Activated CD4-positive, alpha-beta T cell treated with anti-CD3 and anti-CD28 coated beads for 36 hours (primary cell): ENCODE results near the gene CNTF. TPM values are rescaled to one million over a fixed set of nuclear protein-coding genes. Genes with fewer than 3 reads are reported as not detected.

Experiments
- ATAC-seq: fragments of 200-7000 bp; cut with Tn5 transposase; one replicate; pipeline ENCODE4 v1.10.0; 2021; ENCODE audit warnings: mild to moderate bottlenecking, moderate library complexity
- CTCF ChIA-PET: fragments of 350-600 bp; sonication (Branson Sonifier 250); formaldehyde crosslinking; loops from one replicate; lab custom pipeline; 2021; ENCODE audit warnings: antibody characterized with exemption; lab: Charles Lee
- POLR2A ChIA-PET: fragments of 350-600 bp; sonication (Branson Sonifier 250); formaldehyde crosslinking; loops from one replicate; lab custom pipeline; 2021; ENCODE audit warnings: antibody characterized with exemption, inconsistent platforms; lab: Charles Lee
- DNase-seq: peaks from one replicate; pipeline ENCODE4 v3.0.0-alpha.2; 2020
- H3K27ac Mint-ChIP-seq: one replicate; pipeline ENCODE4 v1.8.0; 2021; ENCODE audit warnings: mixed read lengths
- H3K27me3 Mint-ChIP-seq: one replicate; pipeline ENCODE4 v1.8.0; 2021; ENCODE audit warnings: mixed read lengths
- H3K36me3 Mint-ChIP-seq: one replicate; pipeline ENCODE4 v1.8.0; 2021; ENCODE audit warnings: low read depth, mixed read lengths
- H3K4me1 Mint-ChIP-seq: one replicate; pipeline ENCODE4 v1.8.0; 2021; ENCODE audit warnings: mixed read lengths
- H3K4me3 Mint-ChIP-seq: one replicate; pipeline ENCODE4 v1.8.0; 2021; ENCODE audit warnings: mild to moderate bottlenecking, moderate library complexity, mixed read lengths
- H3K9me3 Mint-ChIP-seq: one replicate; pipeline ENCODE4 v1.8.0; 2021; ENCODE audit warnings: low read depth, mixed read lengths
- intact Hi-C, 2 experiments: fragments of 100-400 bp; cut with DNase I in 1 of 2; cut with micrococcal nuclease in 1 of 2; formaldehyde crosslinking; loops; one replicate each; pipeline versions ENCODE4 v1.14.2 to v1.15.1; 2022 to 2024; cut with DNase I, micrococcal nuclease
- total RNA-seq, 2 experiments: library from RNA; stranded (reverse); gene quantifications; one replicate each; pipeline ENCODE4 v1.2.3, GENCODE V29; 2021

CNTF gene
- total RNA-seq, 2 experiments from 2014 or later, result 1.6 to 3.4 TPM

GRCh38 chr11:58625086-58625485, 2.6 kb downstream of the CNTF start:
- H3K4me1 Mint-ChIP-seq, result peaks cover 31% of the 10 kb centered on the region
- peaks cover 42% of the 10 kb centered on the region for H3K36me3 Mint-ChIP-seq
- ATAC-seq, result no peak
- CTCF ChIA-PET, result interaction anchor here (9.2 kb wide), 1 partner anchor 57 kb away, joined by 89 read pairs; no protein-coding TSS in a partner anchor
- no peaks in the 10 kb centered on the region for H3K27me3 Mint-ChIP-seq
- H3K27ac Mint-ChIP-seq, result no peak overlapping the region
- no peaks in the 10 kb centered on the region for H3K9me3 Mint-ChIP-seq
- POLR2A ChIA-PET, result no interaction called here
- no peak overlapping the region for H3K4me3 Mint-ChIP-seq
- intact Hi-C loops, result no loop called here
- DNase-seq, result no peak

GRCh38 chr11:58625826-58626460, 3.5 kb downstream of the CNTF start:
- no peak overlapping the region for H3K4me3 Mint-ChIP-seq
- peaks cover 27% of the 10 kb centered on the region for H3K4me1 Mint-ChIP-seq
- H3K27me3 Mint-ChIP-seq, result no peaks in the 10 kb centered on the region
- CTCF ChIA-PET, result interaction anchor here (1.3 to 9.2 kb wide), 2 partner anchors 15 to 57 kb away, joined by 3 to 89 read pairs; no protein-coding TSS in a partner anchor
- ATAC-seq, result no peak
- H3K9me3 Mint-ChIP-seq, result no peaks in the 10 kb centered on the region
- intact Hi-C loops, result no loop called here
- peak overlapping the region; percentile 30 for H3K27ac Mint-ChIP-seq
- POLR2A ChIA-PET, result no interaction called here
- no peak for DNase-seq
- peaks cover 39% of the 10 kb centered on the region for H3K36me3 Mint-ChIP-seq

GRCh38 chr11:58626934-58627483, 4.5 kb downstream of the CNTF start:
- H3K4me3 Mint-ChIP-seq, result no peak overlapping the region
- ATAC-seq (no peak), DNase-seq (no peak)
- H3K36me3 Mint-ChIP-seq, result peaks cover 35% of the 10 kb centered on the region
- no peaks in the 10 kb centered on the region for H3K27me3 Mint-ChIP-seq
- H3K9me3 Mint-ChIP-seq, result no peaks in the 10 kb centered on the region
- ChIA-PET CTCF (interaction anchor here (1.3 to 9.2 kb wide), 2 partner anchors 16 to 59 kb away, joined by 3 to 89 read pairs; no protein-coding TSS in a partner anchor), POLR2A (no interaction called here)
- H3K4me1 Mint-ChIP-seq, result peaks cover 18% of the 10 kb centered on the region
- intact Hi-C loops, result no loop called here
- H3K27ac Mint-ChIP-seq, result peak overlapping the region; percentile 81

GRCh38 chr11:58628446-58628845, 6.0 kb downstream of the CNTF start:
- peak overlapping the region; percentile 32 for H3K27ac Mint-ChIP-seq
- ATAC-seq, result no peak
- CTCF ChIA-PET, result interaction anchor here (0.6 to 9.2 kb wide), 15 partner anchors 10 to 979 kb away, joined by 3 to 89 read pairs (median 6); partner anchors contain the start of gene LPXN
- POLR2A ChIA-PET, result no interaction called here
- peaks cover 22% of the 10 kb centered on the region for H3K36me3 Mint-ChIP-seq
- peaks cover 9% of the 10 kb centered on the region for H3K4me1 Mint-ChIP-seq
- no peak overlapping the region for H3K4me3 Mint-ChIP-seq
- no peaks in the 10 kb centered on the region for H3K9me3 Mint-ChIP-seq
- no peak for DNase-seq
- intact Hi-C loops, result loop anchor here in 1 of 2 experiments (2.0 kb wide), 1 partner anchor 52 kb away; no protein-coding TSS in a partner anchor
- no peaks in the 10 kb centered on the region for H3K27me3 Mint-ChIP-seq

GRCh38 chr11:58629857-58630256, 7.4 kb downstream of the CNTF start:
- intact Hi-C loops, result loop anchor here (2.0 kb wide), 2 partner anchors 53 to 61 kb away; no protein-coding TSS in a partner anchor
- DNase-seq (peak; percentile 38), ATAC-seq (no peak)
- POLR2A ChIA-PET, result no interaction called here
- peaks cover 9% of the 10 kb centered on the region for H3K4me1 Mint-ChIP-seq
- H3K27me3 Mint-ChIP-seq, result no peaks in the 10 kb centered on the region
- H3K36me3 Mint-ChIP-seq, result peaks cover 11% of the 10 kb centered on the region
- no peaks in the 10 kb centered on the region for H3K9me3 Mint-ChIP-seq
- H3K4me3 Mint-ChIP-seq, result no peak overlapping the region
- CTCF ChIA-PET, result interaction anchor here (0.6 to 9.2 kb wide), 25 partner anchors 9 to 579 kb away, joined by 3 to 89 read pairs (median 4); partner anchors contain the start of gene LPXN
- H3K27ac Mint-ChIP-seq, result no peak overlapping the region

GRCh38 chr11:58631378-58631777, 8.9 kb downstream of the CNTF start:
- no peaks in the 10 kb centered on the region for H3K27me3 Mint-ChIP-seq
- H3K27ac Mint-ChIP-seq, result no peak overlapping the region
- H3K9me3 Mint-ChIP-seq, result no peaks in the 10 kb centered on the region
- ATAC-seq, result no peak
- peaks cover 7% of the 10 kb centered on the region for H3K4me1 Mint-ChIP-seq
- POLR2A ChIA-PET, result no interaction called here
- CTCF ChIA-PET, result interaction anchor here (4.1 to 9.2 kb wide), 2 partner anchors 7 to 63 kb away, joined by 34 to 89 read pairs; no protein-coding TSS in a partner anchor
- DNase-seq, result no peak
- intact Hi-C loops, result loop anchor here (2.0 kb wide), 2 partner anchors 55 to 63 kb away; no protein-coding TSS in a partner anchor
- H3K4me3 Mint-ChIP-seq, result no peak overlapping the region
- H3K36me3 Mint-ChIP-seq, result peaks cover 9% of the 10 kb centered on the region

- intact Hi-C loops, result no loop called here
- no peak for ATAC-seq
- Mint-ChIP-seq H3K4me3 (no peak overlapping the region), H3K27me3 (no peaks in the 10 kb centered on the region), H3K36me3 (peaks cover 4% of the 10 kb centered on the region), H3K27ac (no peak overlapping the region), H3K9me3 (no peaks in the 10 kb centered on the region), H3K4me1 (peaks cover 7% of the 10 kb centered on the region)
- ChIA-PET CTCF (interaction anchor here (0.6 to 9.2 kb wide), 3 partner anchors 26 to 420 kb away, joined by 3 to 89 read pairs (median 5); no protein-coding TSS in a partner anchor), POLR2A (interaction anchor here (0.6 kb wide), 1 partner anchor 41 kb away, joined by 3 read pairs; no protein-coding TSS in a partner anchor)
- no peak for DNase-seq
These were observed 10.0 kb downstream of the CNTF start for GRCh38 chr11:58632510-58632909.

- ChIA-PET POLR2A (no interaction called here), CTCF (interaction anchor here (0.7 to 4.5 kb wide), 3 partner anchors 7 to 137 kb away, joined by 3 to 34 read pairs (median 3); no protein-coding TSS in a partner anchor)
- H3K4me3 Mint-ChIP-seq, result no peak overlapping the region
- no peaks in the 10 kb centered on the region for H3K36me3 Mint-ChIP-seq
- DNase-seq, result no peak
- peaks cover 23% of the 10 kb centered on the region for H3K4me1 Mint-ChIP-seq
- ATAC-seq, result no peak
- no peaks in the 10 kb centered on the region for H3K9me3 Mint-ChIP-seq
- intact Hi-C loops, result loop anchor here in 1 of 2 experiments (2.0 kb wide), 1 partner anchor 20 kb away; no protein-coding TSS in a partner anchor
- H3K27ac Mint-ChIP-seq, result no peak overlapping the region
- H3K27me3 Mint-ChIP-seq, result no peaks in the 10 kb centered on the region
These were observed 14.1 kb downstream of the CNTF start for GRCh38 chr11:58636587-58636986.

- DNase-seq (no peak), ATAC-seq (no peak)
- Mint-ChIP-seq H3K4me1 (peaks cover 26% of the 10 kb centered on the region), H3K27ac (no peak overlapping the region), H3K9me3 (no peaks in the 10 kb centered on the region), H3K27me3 (no peaks in the 10 kb centered on the region), H3K36me3 (no peaks in the 10 kb centered on the region), H3K4me3 (no peak overlapping the region)
- POLR2A ChIA-PET, result no interaction called here
- intact Hi-C loops, result loop anchor here in 1 of 2 experiments (2.0 kb wide), 1 partner anchor 19 kb away; no protein-coding TSS in a partner anchor
- CTCF ChIA-PET, result interaction anchor here (4.5 kb wide), 1 partner anchor 8 kb away, joined by 34 read pairs; no protein-coding TSS in a partner anchor
These were observed 14.9 kb downstream of the CNTF start for GRCh38 chr11:58637371-58637770.

GRCh38 chr11:58639103-58639502, 16.6 kb downstream of the CNTF start:
- DNase-seq (no peak), ATAC-seq (no peak)
- Mint-ChIP-seq H3K4me3 (no peak overlapping the region), H3K4me1 (peaks cover 26% of the 10 kb centered on the region), H3K9me3 (peaks cover 2% of the 10 kb centered on the region), H3K36me3 (no peaks in the 10 kb centered on the region), H3K27me3 (peaks cover 1% of the 10 kb centered on the region), H3K27ac (no peak overlapping the region)
- intact Hi-C loops, result no loop called here
- POLR2A ChIA-PET, result no interaction called here
- CTCF ChIA-PET, result interaction anchor here (0.6 to 4.5 kb wide), 4 partner anchors 10 to 147 kb away, joined by 3 to 34 read pairs (median 4); partner anchors contain the start of gene CNTF

GRCh38 chr11:58639669-58640068, 17.2 kb downstream of the CNTF start:
- Mint-ChIP-seq H3K27ac (peak overlapping the region; percentile 52), H3K27me3 (peaks cover 2% of the 10 kb centered on the region), H3K9me3 (peaks cover 2% of the 10 kb centered on the region), H3K36me3 (no peaks in the 10 kb centered on the region), H3K4me1 (peaks cover 26% of the 10 kb centered on the region), H3K4me3 (no peak overlapping the region)
- no peak for ATAC-seq
- ChIA-PET POLR2A (no interaction called here), CTCF (interaction anchor here (0.6 to 4.5 kb wide), 4 partner anchors 10 to 71 kb away, joined by 3 to 34 read pairs (median 4); partner anchors contain the start of gene CNTF)
- no peak for DNase-seq
- intact Hi-C loops, result no loop called here
